Astrocyte of the cerebellum (primary cell): ENCODE results near the gene CEP83.

Experiments used
- DNase-seq: peaks from one replicate; pipeline ENCODE4 v3.0.0-alpha.2; 2011; ENCODE audit warnings: low read depth
- H3K4me3 ChIP-seq: 2 replicates; pipeline ENCODE4 v1.5.1; 2011; ENCODE audit warnings: mild to moderate bottlenecking, low read depth, low read length, moderate library complexity
- in situ Hi-C: cut with HindIII; loops from 2 replicates; pipeline ENCODE4 v1.10.0; 2017; ENCODE audit warnings: low sequenced_read_pairs
- TF ChIP-seq, protein P1 (sequence below): IDR thresholded peaks from 2 replicates; pipeline ENCODE4 v1.5.1; 2012; ENCODE audit warnings: low read length, low read depth, moderate library complexity, mild to moderate bottlenecking; ENCODE audit errors: missing control alignments

Gene CEP83

DNA sequence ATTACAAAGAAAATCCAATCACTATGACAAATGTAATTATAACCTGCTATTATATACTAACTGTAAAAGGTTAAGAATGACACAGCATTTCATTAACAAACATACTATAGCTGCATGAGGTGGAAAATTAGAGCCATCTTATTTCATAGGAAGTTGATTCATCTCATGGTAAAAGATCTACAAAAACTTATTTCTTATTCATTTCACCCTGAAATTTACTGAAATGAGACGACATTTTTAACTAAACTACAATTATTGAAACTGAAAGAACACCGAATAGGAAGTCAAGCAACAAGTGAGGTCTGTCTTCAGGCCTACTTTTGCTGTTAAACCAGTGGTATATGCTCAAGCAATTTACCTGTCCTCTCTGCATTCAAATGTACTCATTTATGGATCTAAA, 87.2 kb downstream of the CEP83 start:
- no peak overlapping the region for H3K4me3 ChIP-seq
- in situ Hi-C loops: no loop called here
- DNase-seq: no peak
- TF ChIP-seq, protein P1, sequence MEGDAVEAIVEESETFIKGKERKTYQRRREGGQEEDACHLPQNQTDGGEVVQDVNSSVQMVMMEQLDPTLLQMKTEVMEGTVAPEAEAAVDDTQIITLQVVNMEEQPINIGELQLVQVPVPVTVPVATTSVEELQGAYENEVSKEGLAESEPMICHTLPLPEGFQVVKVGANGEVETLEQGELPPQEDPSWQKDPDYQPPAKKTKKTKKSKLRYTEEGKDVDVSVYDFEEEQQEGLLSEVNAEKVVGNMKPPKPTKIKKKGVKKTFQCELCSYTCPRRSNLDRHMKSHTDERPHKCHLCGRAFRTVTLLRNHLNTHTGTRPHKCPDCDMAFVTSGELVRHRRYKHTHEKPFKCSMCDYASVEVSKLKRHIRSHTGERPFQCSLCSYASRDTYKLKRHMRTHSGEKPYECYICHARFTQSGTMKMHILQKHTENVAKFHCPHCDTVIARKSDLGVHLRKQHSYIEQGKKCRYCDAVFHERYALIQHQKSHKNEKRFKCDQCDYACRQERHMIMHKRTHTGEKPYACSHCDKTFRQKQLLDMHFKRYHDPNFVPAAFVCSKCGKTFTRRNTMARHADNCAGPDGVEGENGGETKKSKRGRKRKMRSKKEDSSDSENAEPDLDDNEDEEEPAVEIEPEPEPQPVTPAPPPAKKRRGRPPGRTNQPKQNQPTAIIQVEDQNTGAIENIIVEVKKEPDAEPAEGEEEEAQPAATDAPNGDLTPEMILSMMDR: no peak

DNA sequence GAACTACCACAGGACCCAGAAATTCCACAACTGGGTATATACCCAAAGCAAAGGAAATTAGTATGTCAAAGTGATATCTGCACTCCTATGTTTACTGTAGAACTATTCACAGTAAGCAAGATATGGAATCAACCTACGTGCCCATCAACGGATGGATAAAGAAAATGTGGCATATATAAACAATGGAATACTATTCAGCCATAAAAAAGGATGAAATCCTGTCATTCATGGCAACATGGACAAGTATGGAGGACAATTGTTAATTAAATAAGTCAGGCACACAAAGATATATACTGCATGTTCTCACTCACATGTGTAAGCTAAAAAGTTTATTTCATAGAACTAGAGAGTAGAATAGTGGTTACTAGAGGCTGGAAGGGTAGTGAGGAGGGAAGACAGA, 97.0 kb downstream of the CEP83 start:
- no peak for DNase-seq
- in situ Hi-C loops: no loop called here
- no peak overlapping the region for H3K4me3 ChIP-seq
- TF ChIP-seq, protein P1: no peak

DNA sequence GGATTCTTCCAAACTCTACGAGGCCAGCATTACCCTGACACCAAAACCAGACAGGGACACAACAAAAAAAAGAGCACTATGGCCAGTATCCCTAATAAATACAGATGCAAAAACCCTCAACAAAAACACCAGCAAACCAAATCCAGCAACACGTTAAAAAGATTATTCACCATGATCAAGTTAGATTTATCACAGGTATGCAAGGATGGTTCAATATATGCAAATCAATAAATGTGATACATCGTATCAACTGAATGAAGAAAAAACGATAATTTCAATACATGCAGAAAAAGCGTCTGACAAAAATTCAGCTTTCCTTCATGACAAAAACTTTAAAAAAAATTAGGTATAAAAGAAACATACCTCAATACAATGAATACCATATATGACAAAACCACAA, 99.9 kb downstream of the CEP83 start:
- DNase-seq: no peak
- TF ChIP-seq, protein P1: no peak
- no peak overlapping the region for H3K4me3 ChIP-seq
- in situ Hi-C loops: no loop called here

DNA sequence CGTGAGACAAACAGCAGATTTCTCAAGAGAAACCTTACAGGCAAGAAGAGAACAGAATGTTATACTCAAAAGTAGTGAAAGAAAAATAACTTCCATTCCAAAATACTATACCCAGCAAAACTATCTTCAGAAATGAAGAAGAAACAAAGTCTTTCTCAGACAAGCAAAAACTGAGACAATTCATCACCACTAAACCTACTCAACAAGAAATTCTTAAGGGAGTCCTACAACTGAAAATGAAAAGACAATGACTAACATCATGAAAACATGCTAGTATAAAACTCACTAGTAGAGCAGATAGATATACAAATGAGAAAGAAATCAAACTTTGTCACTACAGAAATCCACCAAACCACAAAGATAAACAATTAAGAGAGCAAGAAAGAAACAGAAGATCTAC, 106.5 kb downstream of the CEP83 start:
- H3K4me3 ChIP-seq: no peak overlapping the region
- DNase-seq: no peak
- TF ChIP-seq, protein P1: no peak
- in situ Hi-C loops: no loop called here

DNA sequence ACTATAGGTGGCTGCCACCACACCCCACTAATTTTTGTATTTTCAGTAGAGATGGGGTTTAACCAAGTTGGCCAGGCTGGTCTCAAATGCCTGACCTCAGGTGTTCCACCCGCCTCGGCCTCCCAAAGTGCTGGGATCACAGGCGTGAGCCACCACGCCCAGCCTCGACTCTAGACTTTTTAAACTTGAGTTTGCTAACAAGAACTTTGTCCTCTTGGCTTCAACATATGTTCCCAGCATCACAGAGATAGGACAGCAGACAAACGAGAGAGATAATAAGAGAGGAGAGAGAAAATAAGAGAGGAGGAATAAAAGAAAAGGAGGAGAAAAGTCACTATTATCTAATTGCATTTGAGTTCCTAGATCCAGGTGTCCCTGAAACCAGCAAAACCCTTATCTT, 119.1 kb downstream of the CEP83 start:
- TF ChIP-seq, protein P1: no peak

DNA sequence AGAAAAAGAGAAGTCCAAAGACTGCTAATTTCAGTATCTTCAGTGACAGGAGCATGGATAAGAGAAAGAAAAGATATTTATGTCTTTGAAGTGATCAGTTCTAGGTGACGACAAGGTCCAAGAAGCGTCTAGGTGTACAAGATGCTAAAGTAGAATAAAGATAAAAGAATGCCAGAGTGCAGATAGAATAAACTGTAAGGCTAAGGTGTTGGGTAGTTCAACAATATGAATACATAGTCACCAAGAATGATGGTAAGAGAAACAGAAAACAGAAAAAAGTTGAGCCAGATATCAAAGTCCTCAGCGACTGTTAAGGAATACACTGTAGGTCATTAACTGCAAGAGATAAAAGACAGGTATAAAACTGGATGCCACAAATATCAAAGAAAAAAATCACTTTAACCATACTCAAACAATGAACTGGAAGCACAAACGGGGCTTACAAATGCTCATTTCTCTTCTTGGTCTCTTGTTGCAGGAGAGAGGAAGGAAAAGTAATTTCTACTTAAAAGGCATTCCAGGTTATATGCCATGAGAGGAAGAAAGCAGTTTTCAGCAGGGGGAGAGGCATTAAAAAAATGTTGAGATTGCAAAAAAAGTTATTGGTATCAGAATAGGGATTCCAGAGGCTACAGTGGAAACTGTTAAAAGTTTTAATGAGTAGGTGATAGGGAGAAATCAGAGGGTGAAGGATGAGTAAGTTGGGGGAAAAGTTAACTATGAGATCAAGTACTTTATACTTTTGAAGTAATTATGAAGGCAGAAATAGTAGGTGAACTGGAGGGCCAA, 121.5 kb downstream of the CEP83 start:
- no peak for DNase-seq
- TF ChIP-seq, protein P1: no peak
- in situ Hi-C loops: no loop called here
- H3K4me3 ChIP-seq: no peak overlapping the region

More for the DNA sequence above, 119.1 kb downstream of the CEP83 start:
- in situ Hi-C loops: no loop called here
- H3K4me3 ChIP-seq: no peak overlapping the region
- no peak for DNase-seq
